Aorta (tissue), 5 donors: ENCODE data around the gene TMEM273. TPM values are rescaled to one million over a fixed set of nuclear protein-coding genes. Genes with fewer than 3 reads are reported as not detected.

Experiments
- ATAC-seq: fragments of 200-7000 bp; cut with Tn5 transposase; one replicate; pipeline ENCODE4 v1.9.1; 2022; ENCODE audit warnings: moderate library complexity; ENCODE audit not compliant: low FRiP score
- DNase-seq, 2 donors: peaks; one replicate each; pipeline ENCODE4 v3.0.0-alpha.2; 2020
- H3K27ac ChIP-seq, 2 donors: one replicate each; pipeline ENCODE4 v1.5.1; 2013; ENCODE audit warnings: low read length in 2 of 2, mild to moderate bottlenecking in 2 of 2, moderate library complexity in 2 of 2, control low read depth in 1 of 2, inconsistent platforms in 1 of 2, low read depth in 1 of 2
- H3K27me3 ChIP-seq, 2 donors: one replicate each; pipeline ENCODE4 v1.6.1; 2013; ENCODE audit warnings: control low read depth in 1 of 2, low read length in 1 of 2, mild to moderate bottlenecking in 1 of 2, moderate library complexity in 1 of 2; ENCODE audit not compliant: insufficient read depth in 2 of 2, control insufficient read depth in 1 of 2
- H3K36me3 ChIP-seq, 2 donors: one replicate each; pipeline ENCODE4 v1.6.1; 2013; ENCODE audit warnings: control low read depth in 1 of 2, low read length in 1 of 2, mild to moderate bottlenecking in 1 of 2; ENCODE audit not compliant: insufficient read depth in 2 of 2, control insufficient read depth in 1 of 2
- H3K4me1 ChIP-seq, 2 donors: one replicate each; pipeline ENCODE4 v1.6.1; 2013; ENCODE audit warnings: low read length in 2 of 2, control low read depth in 1 of 2, mild to moderate bottlenecking in 1 of 2, moderate library complexity in 1 of 2; ENCODE audit not compliant: insufficient read depth in 2 of 2, control insufficient read depth in 1 of 2
- H3K4me3 ChIP-seq, 2 donors: one replicate each; pipeline ENCODE4 v1.5.1; 2013; ENCODE audit warnings: low read length in 2 of 2, control low read depth in 1 of 2, mild to moderate bottlenecking in 1 of 2
- H3K9me3 ChIP-seq: one replicate; pipeline ENCODE4 v1.6.1; 2013; ENCODE audit warnings: mild to moderate bottlenecking, low read length; ENCODE audit not compliant: control insufficient read depth
- WGBS, 2 donors: extraction: QIAGEN DNeasy Blood & Tissue Kit; methylation state at CpG; one replicate each; pipeline ENCODE4 v1.1.7; 2013; 5-methylcytosine and 5-hydroxymethylcytosine counted together
- intact Hi-C, 2 donors: fragments of 100-400 bp; cut with DNase I; formaldehyde crosslinking; loops; one replicate each; pipeline versions ENCODE4 v1.14.2 to v1.15.0; 2022
- polyA plus RNA-seq, 2 donors: library from polyadenylated mRNA; stranded (reverse); fragments of 200-250 nt; gene quantifications; one replicate each; pipeline ENCODE4 v1.2.3, GENCODE V29; 2013
- total RNA-seq, 2 donors: library from RNA; stranded (reverse); fragmentation: NEBNext Ultra II Directional; extraction: Animal tissue kit (Norgen Biotek cat#: 25700); gene quantifications; one replicate each; pipeline ENCODE4 v1.2.1, GENCODE V29; 2021
- donor health status: healthy with polysubstance abuse.
- donor health status: Bipolar disorder and iron deficiency.
- donor health status: DM: no; HTN: no; CAD: no.
- donor health status: DM: no; HTN: no; CAD: no.
- donor health status: DM: yes; HTN: yes; CAD: no.

TMEM273 gene
- total and polyA plus RNA-seq, 4 donors = 3.1 to 44.7 (median 13.9) TPM

DNA sequence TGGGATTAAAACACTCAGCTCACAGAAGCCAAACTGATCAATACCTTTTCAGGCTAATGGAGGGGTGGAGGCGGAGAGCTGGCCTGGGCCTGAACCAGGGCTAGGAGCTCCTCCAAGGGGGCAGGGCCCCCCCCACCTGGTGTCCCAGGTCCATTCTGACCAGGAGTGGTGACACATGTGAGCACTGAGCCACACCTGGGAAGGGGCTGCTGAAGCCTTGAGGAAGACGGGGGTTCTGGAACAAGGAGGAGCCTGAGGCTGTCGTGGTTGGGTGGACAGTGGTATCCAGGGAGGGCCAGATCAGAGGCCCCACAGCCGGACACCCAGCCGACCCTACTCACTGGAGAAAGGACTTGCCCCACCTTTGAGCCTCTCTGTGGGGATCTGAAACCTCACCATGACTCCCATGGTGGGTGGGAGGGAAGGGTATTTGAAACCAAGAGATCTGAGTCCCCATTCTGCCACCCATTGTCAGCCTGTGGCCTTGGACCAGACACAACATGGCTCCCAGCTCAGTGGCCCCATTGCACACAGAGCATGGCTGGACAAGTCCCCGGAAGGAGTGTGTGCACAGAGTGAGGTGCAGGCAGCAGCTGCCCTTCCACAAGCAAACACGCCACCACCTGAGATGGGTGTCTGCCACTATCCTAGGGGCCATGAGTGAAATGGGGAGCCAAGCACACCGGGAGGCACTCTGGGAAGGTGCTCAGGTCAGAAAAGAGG is 12.4 kb downstream of the TMEM273 start:
- H3K9me3 ChIP-seq = no peaks in the 10 kb centered on the region
- no peak overlapping the region for H3K27ac ChIP-seq
- intact Hi-C loops = no loop called here
- WGBS, 2 donors = 98% methylated on average over 8 of the region's 8 CpGs
- peak in 1 of 2 donors; percentile 58 for DNase-seq
- no peak for ATAC-seq
- H3K36me3 ChIP-seq = no peaks in the 10 kb centered on the region
- no peaks in the 10 kb centered on the region for H3K27me3 ChIP-seq
- H3K4me1 ChIP-seq = no peaks in the 10 kb centered on the region
- H3K4me3 ChIP-seq = no peak overlapping the region

DNA sequence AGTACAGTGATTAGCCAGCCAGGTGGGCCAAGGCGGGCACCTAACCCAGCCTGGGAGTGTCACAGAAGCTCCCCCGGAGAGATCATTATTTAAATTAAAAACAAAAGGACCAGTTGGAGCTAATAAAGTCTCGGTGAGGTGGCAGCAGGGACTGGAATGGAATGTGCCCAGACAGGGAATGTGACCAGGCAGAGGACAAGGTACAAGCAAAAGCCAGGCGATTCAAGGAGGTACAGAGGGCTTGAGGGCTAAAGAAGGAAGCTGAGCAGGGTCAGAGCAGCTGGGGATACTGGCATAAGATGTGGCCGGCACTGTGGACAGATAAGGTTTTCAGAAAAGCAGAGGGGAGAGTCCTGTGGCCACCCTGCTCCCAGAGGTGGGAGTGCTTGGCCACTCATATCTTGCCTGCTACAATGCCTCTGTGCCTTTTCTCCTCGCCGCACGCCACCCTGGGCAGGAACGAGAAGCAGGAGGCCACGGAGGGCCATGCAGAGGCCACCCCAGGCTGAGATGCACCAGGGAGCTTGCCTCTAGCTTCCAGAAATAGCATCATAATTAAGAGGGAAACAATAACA is 13.2 kb downstream of the TMEM273 start:
- DNase-seq (no peak), ATAC-seq (no peak)
- Histone ChIP-seq H3K27ac (no peak overlapping the region), H3K36me3 (no peaks in the 10 kb centered on the region), H3K4me1 (no peaks in the 10 kb centered on the region), H3K4me3 (no peak overlapping the region), H3K27me3 (no peaks in the 10 kb centered on the region), H3K9me3 (no peaks in the 10 kb centered on the region)
- WGBS, 2 donors = 86 to 92% methylated on average over 10 of the region's 10 CpGs
- intact Hi-C loops = no loop called here

DNA sequence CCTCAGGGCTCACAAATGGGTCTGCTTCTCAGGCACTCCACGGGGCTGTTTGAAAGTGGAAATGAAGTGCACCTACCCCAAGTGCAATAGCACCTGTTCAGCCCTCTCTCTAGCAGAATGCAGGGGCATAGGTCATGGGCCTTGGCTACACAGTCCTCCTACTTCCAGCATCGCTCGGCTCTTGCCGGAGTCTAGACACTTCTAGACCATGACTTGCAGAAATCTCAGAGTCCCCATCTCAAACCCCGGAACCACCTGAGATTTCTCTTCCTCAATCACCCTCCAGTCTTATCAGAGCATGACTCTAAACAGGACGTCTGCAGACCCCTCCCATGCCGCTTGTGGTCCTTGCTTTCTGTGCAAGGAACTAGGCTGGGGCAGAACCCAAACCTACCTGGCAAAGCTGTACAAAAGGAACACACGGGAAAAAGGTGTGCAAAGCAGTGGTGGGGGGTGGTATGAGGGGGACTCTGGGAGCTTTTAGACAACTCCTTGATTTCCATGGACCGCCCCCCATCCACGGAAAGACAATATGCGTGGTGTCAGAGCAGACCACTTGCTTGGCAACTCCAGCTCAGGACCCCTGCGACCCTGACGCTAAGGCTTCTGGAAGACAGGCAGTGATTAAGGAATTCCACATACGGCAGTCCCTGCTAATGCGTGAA is 13.8 kb downstream of the TMEM273 start:
- Histone ChIP-seq H3K4me1 (no peaks in the 10 kb centered on the region), H3K27ac (no peak overlapping the region), H3K27me3 (no peaks in the 10 kb centered on the region), H3K9me3 (no peaks in the 10 kb centered on the region), H3K4me3 (no peak overlapping the region), H3K36me3 (no peaks in the 10 kb centered on the region)
- ATAC-seq (no peak), DNase-seq (no peak)
- WGBS, 2 donors = 85 to 88% methylated on average over 15 of the region's 15 CpGs
- intact Hi-C loops = no loop called here

DNA sequence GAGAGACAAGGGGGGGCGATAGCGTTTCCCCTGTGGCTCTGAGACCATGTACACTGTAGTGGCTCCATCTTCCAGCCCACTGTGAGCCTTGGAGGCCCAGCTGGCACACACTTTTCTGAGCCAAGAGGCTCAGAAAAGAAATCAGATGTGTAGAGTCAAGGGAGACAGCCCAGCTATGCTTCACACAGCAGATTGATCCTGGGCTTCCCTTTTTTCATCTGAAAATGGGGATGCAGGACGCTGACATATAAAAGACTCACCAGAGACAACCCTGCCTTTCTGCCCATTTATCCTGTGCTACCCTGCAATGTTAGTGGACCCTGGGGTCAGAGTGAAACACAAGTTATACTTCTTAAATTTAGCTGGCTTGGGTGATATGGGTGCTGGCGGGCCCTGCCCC is 14.3 kb downstream of the TMEM273 start:
- DNase-seq = no peak
- Histone ChIP-seq H3K36me3 (no peaks in the 10 kb centered on the region), H3K9me3 (no peaks in the 10 kb centered on the region), H3K4me1 (no peaks in the 10 kb centered on the region), H3K4me3 (no peak overlapping the region), H3K27ac (no peak overlapping the region), H3K27me3 (no peaks in the 10 kb centered on the region)
- ATAC-seq = no peak
- WGBS, 2 donors = 83 to 84% methylated on average over 4 of the region's 4 CpGs
- intact Hi-C loops = no loop called here

DNA sequence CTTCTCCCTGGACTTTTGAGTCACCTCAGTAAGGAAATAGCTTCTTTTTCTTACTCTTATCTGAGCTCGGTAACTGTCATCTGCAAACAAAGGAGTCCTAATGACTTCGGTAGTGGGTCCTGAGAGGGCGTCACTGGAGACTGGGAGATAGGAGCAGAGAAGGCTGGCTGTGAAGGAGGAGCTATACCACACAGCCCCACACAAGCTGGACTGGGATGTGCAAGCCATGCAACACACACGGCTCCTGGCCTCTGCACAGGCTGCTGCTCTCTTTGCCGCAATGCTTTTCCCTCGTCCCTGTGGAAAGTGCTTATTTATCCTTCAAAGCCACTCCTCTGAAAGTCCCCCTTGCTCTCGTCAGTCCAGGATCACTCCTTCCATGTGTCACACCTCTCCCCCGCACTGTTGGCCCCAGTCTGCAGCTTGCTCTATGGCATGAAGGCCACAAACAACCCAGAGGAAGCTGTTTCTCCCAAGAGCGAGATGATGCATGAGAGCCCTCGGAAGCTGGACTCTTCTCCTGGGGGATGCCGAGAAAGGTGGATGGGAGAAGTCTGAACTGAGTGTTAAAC is 14.9 kb downstream of the TMEM273 start:
- WGBS, 2 donors = 94% methylated on average over 11 of the region's 11 CpGs
- Histone ChIP-seq H3K4me3 (no peak overlapping the region), H3K9me3 (no peaks in the 10 kb centered on the region), H3K36me3 (no peaks in the 10 kb centered on the region), H3K27me3 (no peaks in the 10 kb centered on the region), H3K4me1 (no peaks in the 10 kb centered on the region), H3K27ac (no peak overlapping the region)
- no peak for DNase-seq
- ATAC-seq = no peak
- intact Hi-C loops = no loop called here

DNA sequence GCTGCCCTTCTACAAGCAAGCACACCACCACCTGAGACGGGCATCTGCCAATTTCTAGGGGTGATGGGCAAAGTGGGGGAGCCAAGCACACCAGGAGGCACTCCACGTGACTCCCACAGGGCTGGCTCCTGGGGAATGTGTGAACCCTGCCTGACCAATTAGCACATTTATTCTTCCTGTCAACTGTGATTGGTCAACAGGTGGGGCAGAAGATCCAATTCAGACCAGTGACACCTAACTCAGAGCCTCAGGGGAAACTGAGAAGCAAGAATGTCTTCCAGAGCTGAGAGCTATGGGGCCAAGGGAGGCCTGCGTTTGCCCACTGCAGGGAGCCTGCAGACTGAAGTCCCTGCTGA is 15.4 kb downstream of the TMEM273 start:
- WGBS, 2 donors = 93 to 100% methylated on average over 3 of the region's 3 CpGs
- DNase-seq = no peak

DNA sequence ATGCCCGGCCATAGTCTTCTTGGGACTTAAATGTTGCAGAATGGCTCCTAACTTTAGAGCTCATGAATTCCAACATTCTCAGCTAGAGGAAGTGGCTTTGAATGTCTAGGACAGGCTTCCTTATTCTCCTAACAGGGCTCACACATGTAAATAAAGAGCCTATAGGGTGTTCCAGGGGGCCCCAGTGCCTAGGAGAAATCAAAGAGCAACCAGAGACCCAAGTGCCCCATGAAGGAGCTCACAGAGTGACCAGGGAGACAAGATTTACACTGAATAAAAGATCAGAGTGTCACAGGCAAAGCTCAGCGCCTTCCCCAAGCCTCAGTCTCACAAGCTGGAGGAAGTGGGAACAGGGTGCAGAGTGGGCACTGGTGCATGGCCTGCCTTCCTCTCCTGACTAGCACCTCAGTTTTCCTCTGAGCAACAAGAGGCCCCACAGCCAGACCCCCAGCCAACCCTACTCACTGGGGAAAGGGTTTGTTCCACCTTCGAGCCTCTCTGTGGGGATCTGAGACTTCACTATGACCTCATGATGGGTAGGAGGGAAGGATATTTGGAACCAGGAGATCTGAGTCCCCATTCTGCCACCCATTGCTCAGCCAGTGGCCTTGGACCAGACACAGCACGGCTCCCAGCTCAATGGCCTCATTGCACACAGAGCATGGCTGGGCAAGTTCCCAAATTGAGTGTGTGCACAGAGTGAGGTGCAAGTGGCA is 16.0 kb downstream of the TMEM273 start:
- intact Hi-C loops = no loop called here
- H3K27ac ChIP-seq = no peak overlapping the region
- H3K4me3 ChIP-seq = no peak overlapping the region
- ATAC-seq (no peak), DNase-seq (no peak)
- no peaks in the 10 kb centered on the region for H3K36me3 ChIP-seq
- no peaks in the 10 kb centered on the region for H3K27me3 ChIP-seq
- 95 to 96% methylated on average over 4 of the region's 4 CpGs for WGBS, 2 donors
- no peaks in the 10 kb centered on the region for H3K4me1 ChIP-seq
- H3K9me3 ChIP-seq = no peaks in the 10 kb centered on the region

More for the DNA sequence above, 15.4 kb downstream of the TMEM273 start:
- Histone ChIP-seq H3K9me3 (no peaks in the 10 kb centered on the region), H3K27ac (no peak overlapping the region), H3K36me3 (no peaks in the 10 kb centered on the region), H3K27me3 (no peaks in the 10 kb centered on the region), H3K4me1 (no peaks in the 10 kb centered on the region), H3K4me3 (no peak overlapping the region)
- intact Hi-C loops = no loop called here
- ATAC-seq = no peak

DNA sequence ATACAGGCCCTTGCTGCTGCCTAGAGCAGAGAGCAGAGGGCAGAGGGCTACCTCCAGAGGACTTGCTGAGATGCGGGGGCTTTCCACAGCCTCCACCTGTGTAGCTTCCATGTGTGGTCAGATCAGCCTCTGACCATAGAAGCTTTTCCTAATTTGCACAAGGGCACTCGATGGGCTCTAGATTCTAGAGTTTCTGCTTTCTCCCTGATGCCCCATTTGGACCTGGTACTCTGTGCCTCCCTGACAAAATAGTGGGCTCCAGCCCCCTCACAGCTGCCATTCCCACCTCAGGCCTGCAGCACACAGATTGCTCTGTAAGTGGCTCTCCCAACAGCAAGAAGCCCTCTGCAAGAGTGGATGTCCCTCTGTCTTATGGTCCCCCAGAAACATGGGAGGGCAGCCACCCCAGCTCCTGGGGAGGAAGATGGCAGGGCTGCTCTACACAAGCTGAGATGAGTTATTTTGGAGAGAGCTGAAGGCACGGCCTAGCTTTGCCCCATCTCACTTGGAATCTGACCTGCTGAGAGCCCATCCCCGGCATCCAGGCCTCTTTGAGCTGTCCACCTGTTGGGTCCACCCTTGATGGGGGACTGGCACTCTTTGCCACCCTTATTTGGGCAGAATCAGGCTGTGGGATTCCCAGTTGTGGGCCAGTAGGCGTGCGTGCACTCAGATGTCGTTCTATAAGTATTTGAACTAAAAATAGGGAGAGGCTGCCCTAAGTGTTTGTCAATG is 16.7 kb downstream of the TMEM273 start:
- Histone ChIP-seq H3K4me1 (no peaks in the 10 kb centered on the region), H3K27me3 (no peaks in the 10 kb centered on the region), H3K27ac (no peak overlapping the region), H3K4me3 (no peak overlapping the region), H3K36me3 (no peaks in the 10 kb centered on the region), H3K9me3 (no peaks in the 10 kb centered on the region)
- WGBS, 2 donors = 82 to 85% methylated on average over 7 of the region's 7 CpGs
- intact Hi-C loops = no loop called here
- DNase-seq (no peak), ATAC-seq (no peak)
